H1 (cell line): ENCODE data around the gene CIRBP. TPM values are rescaled to one million over a fixed set of nuclear protein-coding genes. Genes with fewer than 3 reads are reported as not detected.

ENCODE experiments used
- CTCF ChIA-PET: fragments of 300-600 bp; sonication (Branson Sonifier 250); formaldehyde crosslinking; loops from one replicate; lab custom pipeline; 2021; ENCODE audit not compliant: partially characterized antibody; lab: Charles Lee
- POLR2A ChIA-PET: fragments of 300-600 bp; sonication (Branson Sonifier 250); formaldehyde crosslinking; loops from one replicate; lab custom pipeline; 2021; ENCODE audit warnings: inconsistent platforms; ENCODE audit not compliant: partially characterized antibody; lab: Charles Lee
- DNase-seq, 2 experiments: peaks; one replicate each; pipeline versions ENCODE4 v3.0.0 to v3.0.0-alpha.2; 2010 to 2022; ENCODE audit warnings: low spot score in 2 of 2, low read depth in 1 of 2, mixed read lengths in 1 of 2
- FAIRE-seq: peaks from 2 replicates; lab custom pipeline; 2011; peaks lifted over from hg19 to GRCh38; lab: Jason Lieb, UNC
- H2AFZ ChIP-seq: 2 replicates; pipeline ENCODE4 v1.8.1; 2012; ENCODE audit warnings: low read length, inconsistent platforms
- H2AK5ac ChIP-seq: 2 replicates; pipeline ENCODE4 v1.6.1; 2013; ENCODE audit warnings: low read depth, low read length
- H2BK120ac ChIP-seq: replicated peaks from 2 replicates; pipeline ENCODE3; 2013; ENCODE audit warnings: low read depth, low read length, inconsistent platforms
- H2BK12ac ChIP-seq: 2 replicates; pipeline ENCODE4 v1.6.1; 2013; ENCODE audit warnings: low read depth, low read length
- H2BK15ac ChIP-seq: 2 replicates; pipeline ENCODE4 v1.6.1; 2013; ENCODE audit warnings: low read length
- H2BK20ac ChIP-seq: 2 replicates; pipeline ENCODE4 v1.6.1; 2013; ENCODE audit warnings: low read length
- H2BK5ac ChIP-seq: 2 replicates; pipeline ENCODE4 v1.6.1; 2013; ENCODE audit warnings: low read depth, low read length
- H3K14ac ChIP-seq: 2 replicates; pipeline ENCODE4 v1.6.1; 2013; ENCODE audit warnings: inconsistent platforms; ENCODE audit not compliant: insufficient read length
- H3K18ac ChIP-seq: 2 replicates; pipeline ENCODE4 v1.6.1; 2013; ENCODE audit warnings: low read length; ENCODE audit errors: extremely low read depth
- H3K23ac ChIP-seq: 2 replicates; pipeline ENCODE4 v1.6.1; 2013; ENCODE audit warnings: inconsistent platforms; ENCODE audit not compliant: insufficient read length
- H3K23me2 ChIP-seq: 2 replicates; pipeline ENCODE4 v1.6.1; 2013; ENCODE audit warnings: low read depth, low read length
- H3K27ac ChIP-seq: 2 replicates; pipeline ENCODE4 v1.6.1; 2011; ENCODE audit warnings: low read depth, low read length, inconsistent platforms
- H3K27me3 ChIP-seq, 4 experiments: replicated peaks in 1 of 4; 1 replicate in 1 of 4; 2 replicates in 3 of 4; pipeline versions ENCODE4 v1.6.1 to v1.8.1; 2011 to 2013; ENCODE audit warnings: low read length in 3 of 4, mild to moderate bottlenecking in 3 of 4, inconsistent platforms in 2 of 4, mixed read lengths in 2 of 4, moderate library complexity in 1 of 4; ENCODE audit not compliant: control insufficient read depth in 3 of 4, insufficient read depth in 3 of 4; ENCODE audit errors: extremely low read depth in 1 of 4
- H3K36me3 ChIP-seq, 4 experiments: 2 replicates each; pipeline versions ENCODE4 v1.6.1 to v1.8.1; 2011 to 2013; ENCODE audit warnings: mild to moderate bottlenecking in 4 of 4, low read length in 3 of 4, moderate library complexity in 2 of 4, control low read depth in 1 of 4, inconsistent platforms in 1 of 4; ENCODE audit not compliant: insufficient read depth in 4 of 4, control insufficient read depth in 2 of 4
- H3K4ac ChIP-seq: replicated peaks from 2 replicates; pipeline ENCODE3; 2013; ENCODE audit warnings: low read length, low read depth, mixed read lengths, inconsistent platforms; ENCODE audit not compliant: insufficient read length
- H3K4me1 ChIP-seq, 4 experiments: replicated peaks in 1 of 4; 1 replicate in 1 of 4; 2 replicates in 3 of 4; pipeline versions ENCODE4 v1.6.1 to v1.8.1; 2011 to 2013; ENCODE audit warnings: low read length in 3 of 4, inconsistent platforms in 2 of 4, mixed read lengths in 1 of 4; ENCODE audit not compliant: insufficient read depth in 4 of 4, control insufficient read depth in 3 of 4
- H3K4me2 ChIP-seq, 2 experiments: 2 replicates each; pipeline versions ENCODE4 v1.6.1 to v1.8.1; 2011 to 2013; ENCODE audit warnings: low read depth in 2 of 2, low read length in 2 of 2, control low read depth in 1 of 2, inconsistent platforms in 1 of 2, mild to moderate bottlenecking in 1 of 2; ENCODE audit not compliant: insufficient read depth in 1 of 2
- H3K4me3 ChIP-seq, 4 experiments: fragments of 200-600, 300-600 bp in 1 of 4; sonication (generic), shearing (Covaris generic), sonication (Bioruptor Twin) in 1 of 4; 2 replicates each; pipeline versions ENCODE4 v1.5.1 to v1.8.1; 2011 to 2016; ENCODE audit warnings: low read length in 4 of 4, low read depth in 3 of 4, control low read depth in 2 of 4, inconsistent platforms in 2 of 4, mild to moderate bottlenecking in 2 of 4, mixed read lengths in 1 of 4, moderate library complexity in 1 of 4; ENCODE audit not compliant: insufficient read depth in 2 of 4; ENCODE audit errors: extremely low read depth in 1 of 4
- H3K56ac ChIP-seq: replicated peaks from 2 replicates; pipeline ENCODE3; 2013; ENCODE audit warnings: low read depth, mild to moderate bottlenecking, mixed read lengths, low read length, inconsistent platforms; ENCODE audit not compliant: insufficient read length
- H3K79me1 ChIP-seq: 2 replicates; pipeline ENCODE4 v1.6.1; 2013; ENCODE audit warnings: low read depth, low read length, control low read depth
- H3K79me2 ChIP-seq, 2 experiments: 2 replicates each; pipeline versions ENCODE4 v1.6.1 to v1.8.1; 2012 to 2013; ENCODE audit warnings: low read length in 2 of 2, mild to moderate bottlenecking in 2 of 2, inconsistent platforms in 1 of 2; ENCODE audit not compliant: insufficient read depth in 2 of 2, control insufficient read depth in 1 of 2
- H3K9ac ChIP-seq, 4 experiments: replicated peaks in 1 of 4; 1 replicate in 1 of 4; 2 replicates in 3 of 4; pipeline versions ENCODE4 v1.6.1 to v1.8.1; 2011 to 2013; ENCODE audit warnings: low read depth in 3 of 4, low read length in 3 of 4, control low read depth in 2 of 4, mild to moderate bottlenecking in 2 of 4, moderate library complexity in 2 of 4, inconsistent platforms in 1 of 4; ENCODE audit errors: extremely low read depth in 1 of 4
- H3K9me3 ChIP-seq, 2 experiments: 2 replicates each; pipeline versions ENCODE4 v1.6.1 to v1.8.1; 2012 to 2013; ENCODE audit warnings: mild to moderate bottlenecking in 2 of 2, moderate library complexity in 2 of 2, control low read depth in 1 of 2, inconsistent platforms in 1 of 2, low read depth in 1 of 2, low read length in 1 of 2, mixed read lengths in 1 of 2; ENCODE audit not compliant: insufficient read depth in 2 of 2
- H4K20me1 ChIP-seq, 2 experiments: replicated peaks in 1 of 2; 2 replicates each; pipeline versions ENCODE3 to v1.8.1; 2011 to 2013; ENCODE audit warnings: inconsistent platforms in 2 of 2, low read length in 2 of 2, mild to moderate bottlenecking in 1 of 2; ENCODE audit not compliant: insufficient read depth in 2 of 2, control insufficient read depth in 1 of 2
- H4K5ac ChIP-seq: 2 replicates; pipeline ENCODE4 v1.6.1; 2013; ENCODE audit warnings: low read length, low read depth, mixed read lengths, inconsistent platforms; ENCODE audit not compliant: insufficient read length
- H4K8ac ChIP-seq: 2 replicates; pipeline ENCODE4 v1.8.0; 2013; ENCODE audit warnings: mild to moderate bottlenecking, moderate library complexity, low read length, inconsistent platforms; ENCODE audit not compliant: insufficient read depth; ENCODE audit errors: extremely low read depth
- H4K91ac ChIP-seq: replicated peaks from 2 replicates; pipeline ENCODE3; 2013; ENCODE audit warnings: low read length, mixed read lengths, inconsistent platforms; ENCODE audit not compliant: insufficient read length
- CBX5 ChIP-seq: fragments of 300-800, 300-1000 bp; sonication (generic); IDR thresholded peaks from 2 replicates; pipeline ENCODE4 v1.7.1; 2016; ENCODE audit warnings: antibody characterized with exemption, low read length, low read depth
- MAFK ChIP-seq: IDR thresholded peaks from 2 replicates; pipeline ENCODE4 v1.6.1; 2012; ENCODE audit warnings: low read depth, mild to moderate bottlenecking, improper control_type of control experiment, low read length
- POLR2A ChIP-seq, 2 experiments: IDR thresholded peaks; 1 replicate in 1 of 2; 2 replicates in 1 of 2; pipeline ENCODE4 v1.6.1; 2011; ENCODE audit warnings: low read depth in 2 of 2, low read length in 2 of 2, mild to moderate bottlenecking in 2 of 2; ENCODE audit errors: control extremely low read depth in 1 of 2
- RXRA ChIP-seq: IDR thresholded peaks from 2 replicates; pipeline ENCODE4 v1.6.1; 2011; ENCODE audit warnings: low read depth, mild to moderate bottlenecking, low read length, moderate library complexity; ENCODE audit not compliant: insufficient read depth
- SIX5 ChIP-seq: IDR thresholded peaks from 2 replicates; pipeline ENCODE4 v1.6.1; 2011; ENCODE audit warnings: mild to moderate bottlenecking, low read depth, low read length
- WGBS, 2 experiments: shearing (Covaris generic) in 1 of 2; methylation state at CpG; one replicate each; pipeline versions ENCODE4 v1.1.6 to v1.1.7; 2013 to 2015; ENCODE audit warnings: low lambda C conversion rate in 2 of 2, mixed read lengths in 2 of 2, inconsistent platforms in 1 of 2, low coverage in 1 of 2, missing lambda C conversion rate in 1 of 2; ENCODE audit not compliant: insufficient replicate concordance in 2 of 2, insufficient coverage in 1 of 2, insufficient read length in 1 of 2; ENCODE audit errors: extremely low coverage in 1 of 2, missing lambda C conversion rate in 1 of 2; 5-methylcytosine and 5-hydroxymethylcytosine counted together
- polyA plus RNA-seq, 7 experiments: library from polyadenylated mRNA; depleted of rRNA in 3 of 7; stranded (reverse) in 5 of 7; unstranded in 2 of 7; fragments of >200 nt in 5 of 7; fragments of 200-250 nt in 2 of 7; gene quantifications; 1 replicate in 5 of 7; 2 replicates in 1 of 7; 4 replicates in 1 of 7; pipeline versions ENCODE4 v1.2.1 to v1.2.3, GENCODE V29; 2011 to 2013; ENCODE audit warnings: missing spikeins in 2 of 7, mixed read lengths in 2 of 7
- total RNA-seq: library from RNA; stranded (reverse); fragmentation: NEBNext Ultra II Directional; extraction: Animal tissue kit (Norgen Biotek cat#: 25700); gene quantifications from 2 replicates; pipeline ENCODE4 v1.2.1, GENCODE V29; 2021

Gene CIRBP
- total and polyA plus RNA-seq, 2 of the 8 experiments (the other 6 are each of a cell fraction or from before 2014, with no cell fraction given): 175 to 199 TPM

DNA sequence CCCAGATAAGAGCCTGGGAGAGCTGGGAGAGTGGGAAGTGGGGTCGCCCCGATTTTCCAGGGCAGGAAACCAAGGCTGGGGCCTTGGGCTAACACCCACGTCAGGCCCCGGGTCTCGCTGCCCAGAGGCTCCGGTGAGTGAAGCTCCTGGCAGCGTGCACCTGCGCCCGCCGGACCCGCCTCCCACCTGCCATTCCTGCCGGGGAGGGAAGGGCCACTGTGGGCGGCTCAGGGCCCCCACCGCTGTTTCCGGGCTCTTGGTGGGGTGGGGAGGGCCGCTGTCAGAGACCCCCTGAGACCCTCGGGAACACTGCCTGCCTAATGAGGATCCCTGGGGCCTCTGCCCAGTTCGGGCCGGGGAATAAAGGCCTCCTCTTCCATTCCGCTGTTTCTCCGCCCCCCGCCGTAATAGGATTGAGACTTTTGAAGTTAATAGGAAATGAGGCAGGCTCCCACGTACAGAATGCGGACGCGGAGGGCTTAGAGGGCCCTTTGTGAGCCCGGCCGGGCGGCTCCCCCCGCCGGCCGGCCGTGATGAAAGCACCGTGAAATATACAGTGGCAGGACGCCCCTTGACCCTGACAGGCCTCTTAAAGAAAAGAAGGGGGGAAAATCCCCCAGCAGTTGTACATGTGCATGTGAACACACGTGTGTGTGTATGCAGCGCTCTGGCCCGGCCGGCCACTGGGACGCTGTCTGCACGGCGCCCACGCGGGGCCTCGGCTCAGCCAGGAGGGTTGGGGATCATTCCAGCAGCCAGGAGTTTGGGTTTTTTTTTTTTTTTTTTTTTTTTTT is 49.7 kb downstream of the CIRBP start:
- no peak overlapping the region for H3K4ac ChIP-seq
- no peak overlapping the region for H4K5ac ChIP-seq
- DNase-seq: no peak
- no peak for FAIRE-seq
- H3K23ac ChIP-seq: no peak overlapping the region
- H4K91ac ChIP-seq: no peak overlapping the region
- no peak overlapping the region for H3K56ac ChIP-seq
- no peak overlapping the region for H3K9ac ChIP-seq
- no peak overlapping the region for H4K8ac ChIP-seq
- no peak overlapping the region for H2BK20ac ChIP-seq
- no peak overlapping the region for H3K14ac ChIP-seq
- no peak overlapping the region for H2BK120ac ChIP-seq
- CTCF ChIA-PET: interaction anchor here (0.7 to 2.3 kb wide), 3 partner anchors 9 to 28 kb away, joined by 4 to 7 read pairs (median 4); no protein-coding TSS in a partner anchor
- H2BK5ac ChIP-seq: no peak overlapping the region
- H2AFZ ChIP-seq: no peak overlapping the region
- H2AK5ac ChIP-seq: no peak overlapping the region
- no peak for TF ChIP-seq SIX5
- TF ChIP-seq POLR2A (IDR thresholded peaks at IDR 0.05; ENCODE audit: control extremely low read depth in 1 of 2, low read depth in 2 of 2, low read length in 2 of 2): no peak
- TF ChIP-seq MAFK: no peak
- no peak for TF ChIP-seq RXRA
- TF ChIP-seq CBX5: no peak
- H3K4me1 ChIP-seq: peaks cover 0 to 2% (median 0%) of the 10 kb centered on the region in 4 experiments; a peak in 3 of 7 replicates
- H2BK15ac ChIP-seq: no peak overlapping the region
- H3K18ac ChIP-seq: no peak overlapping the region
- no peak overlapping the region for H3K4me3 ChIP-seq
- no peak overlapping the region for H2BK12ac ChIP-seq
- peaks cover 0 to 12% (median 5%) of the 10 kb centered on the region in 4 experiments; a peak in 5 of 7 replicates for H3K27me3 ChIP-seq
- POLR2A ChIA-PET: interaction anchor here (1.1 kb wide), 1 partner anchor 16 kb away, joined by 3 read pairs; no protein-coding TSS in a partner anchor
- H3K9me3 ChIP-seq: no peaks in the 10 kb centered on the region
- H3K36me3 ChIP-seq: no peaks in the 10 kb centered on the region
- H3K4me2 ChIP-seq: no peak overlapping the region
- WGBS, 2 experiments: 91% methylated on average over 46 of the region's 46 CpGs; no CpG with 5 or more reads in 1 of the 2 experiments
- no peak overlapping the region for H3K27ac ChIP-seq
- H4K20me1 ChIP-seq: no peaks in the 10 kb centered on the region
- no peaks in the 10 kb centered on the region for H3K23me2 ChIP-seq
- no peaks in the 10 kb centered on the region for H3K79me1 ChIP-seq
- H3K79me2 ChIP-seq: no peaks in the 10 kb centered on the region
